IPS-NIHi7 (cell line): ENCODE results near the gene EIF4G2.

Experiments used
- DNase-seq: peaks from one replicate; pipeline ENCODE4 v3.0.0; 2012; ENCODE audit warnings: mixed read lengths; ENCODE audit errors: extremely low spot score

The EIF4G2 gene

DNA sequence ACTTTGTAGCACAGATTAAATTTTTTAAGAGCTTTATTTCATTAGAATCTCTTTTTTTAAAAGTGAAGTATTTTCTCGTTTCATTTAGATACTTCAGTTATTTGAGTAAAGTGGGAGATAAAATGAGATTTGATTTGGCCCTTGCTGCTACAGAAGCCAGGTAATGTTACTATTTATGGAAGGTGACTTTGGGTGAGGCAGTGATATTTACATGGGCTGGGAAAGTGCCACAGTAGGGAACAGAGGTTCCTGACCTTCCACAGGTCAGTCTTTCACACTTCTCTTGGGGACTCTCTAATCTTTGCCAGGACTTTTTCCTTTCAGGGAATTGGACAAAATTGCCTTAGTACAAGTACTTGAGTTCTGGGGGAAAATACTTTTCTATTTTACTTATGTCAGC, 37.3 kb downstream of the EIF4G2 start:
- no peak for DNase-seq

- peak; percentile 73 for DNase-seq
Measured at GRCh38 chr11:10770626-10771254, 38.0 kb downstream of the EIF4G2 start.

- no peak for DNase-seq
Measured at GRCh38 chr11:10764412-10764811, 44.3 kb downstream of the EIF4G2 start.

DNA sequence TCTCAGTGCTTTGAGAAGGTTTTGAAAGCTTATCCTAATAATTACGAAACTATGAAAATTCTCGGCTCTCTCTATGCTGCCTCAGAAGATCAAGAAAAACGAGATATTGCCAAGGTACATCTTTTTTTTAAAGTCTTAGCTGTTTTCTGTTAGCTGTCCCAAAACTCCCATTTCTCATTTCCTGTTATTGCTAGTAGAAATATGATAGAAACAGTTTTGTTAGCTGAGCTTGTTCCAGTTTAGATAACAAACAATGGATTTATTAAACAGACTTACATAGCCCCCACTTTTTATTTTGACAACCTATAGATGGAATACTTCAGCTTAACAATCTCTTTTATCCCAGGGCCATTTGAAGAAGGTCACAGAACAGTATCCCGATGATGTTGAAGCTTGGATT, 45.0 kb downstream of the EIF4G2 start:
- DNase-seq: no peak

- DNase-seq: no peak
Measured at GRCh38 chr11:10762913-10763421, 45.8 kb downstream of the EIF4G2 start.

- DNase-seq: no peak
Measured at GRCh38 chr11:10762185-10762584, 46.5 kb downstream of the EIF4G2 start.

DNA sequence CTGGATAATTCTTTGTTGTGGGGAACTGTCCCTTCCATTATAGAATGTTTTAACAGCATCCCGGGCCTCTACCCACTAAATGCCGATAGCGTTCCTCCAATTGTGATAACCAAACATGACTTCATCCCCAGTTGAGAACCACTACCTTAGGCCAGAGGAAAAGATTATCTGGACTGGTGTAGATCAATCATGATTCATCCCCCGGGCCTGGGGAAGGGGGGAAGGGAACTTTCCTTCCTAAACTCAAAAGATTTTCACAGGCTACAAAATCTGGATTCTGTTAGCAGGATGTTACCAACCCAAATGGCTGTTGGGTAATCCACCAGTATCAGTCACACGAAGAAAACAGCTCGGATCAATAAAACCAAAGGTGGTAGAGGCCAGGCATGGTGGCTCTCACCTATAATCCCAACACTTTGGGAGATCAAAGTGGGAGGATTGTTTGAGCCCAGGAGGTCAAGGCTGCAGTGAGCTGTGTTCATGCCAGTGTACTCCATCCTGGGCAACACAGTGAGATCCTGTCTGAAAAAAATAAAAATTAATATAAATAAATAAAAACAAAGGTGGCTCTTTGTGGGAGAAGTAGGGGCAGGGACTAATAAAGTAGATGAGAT, 47.5 kb downstream of the EIF4G2 start:
- no peak for DNase-seq

GRCh38 chr11:10758957-10759356, 49.8 kb downstream of the EIF4G2 start:
- no peak for DNase-seq

- no peak for DNase-seq
Measured at GRCh38 chr11:10752486-10752885, 56.2 kb downstream of the EIF4G2 start.

GRCh38 chr11:10752061-10752460, 56.7 kb downstream of the EIF4G2 start:
- no peak for DNase-seq

DNA sequence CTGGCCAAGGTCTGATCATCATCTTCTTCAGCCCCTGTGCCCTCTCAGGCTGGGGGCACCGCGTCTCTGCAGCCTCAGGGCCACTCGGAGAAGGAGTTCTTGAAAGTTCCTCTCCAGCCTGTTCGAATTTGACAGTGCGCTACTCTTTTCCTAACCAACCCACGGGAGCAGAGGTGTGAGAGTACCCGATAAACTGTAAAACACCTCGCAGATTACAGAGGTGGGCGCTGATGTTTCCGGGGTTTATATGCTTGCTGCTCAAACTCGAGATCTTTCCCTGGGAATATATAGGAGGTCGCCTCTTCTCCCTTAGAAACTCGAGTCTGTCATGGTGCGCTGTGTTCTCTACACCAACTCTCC, 57.2 kb downstream of the EIF4G2 start:
- DNase-seq: peak; percentile 13

DNA sequence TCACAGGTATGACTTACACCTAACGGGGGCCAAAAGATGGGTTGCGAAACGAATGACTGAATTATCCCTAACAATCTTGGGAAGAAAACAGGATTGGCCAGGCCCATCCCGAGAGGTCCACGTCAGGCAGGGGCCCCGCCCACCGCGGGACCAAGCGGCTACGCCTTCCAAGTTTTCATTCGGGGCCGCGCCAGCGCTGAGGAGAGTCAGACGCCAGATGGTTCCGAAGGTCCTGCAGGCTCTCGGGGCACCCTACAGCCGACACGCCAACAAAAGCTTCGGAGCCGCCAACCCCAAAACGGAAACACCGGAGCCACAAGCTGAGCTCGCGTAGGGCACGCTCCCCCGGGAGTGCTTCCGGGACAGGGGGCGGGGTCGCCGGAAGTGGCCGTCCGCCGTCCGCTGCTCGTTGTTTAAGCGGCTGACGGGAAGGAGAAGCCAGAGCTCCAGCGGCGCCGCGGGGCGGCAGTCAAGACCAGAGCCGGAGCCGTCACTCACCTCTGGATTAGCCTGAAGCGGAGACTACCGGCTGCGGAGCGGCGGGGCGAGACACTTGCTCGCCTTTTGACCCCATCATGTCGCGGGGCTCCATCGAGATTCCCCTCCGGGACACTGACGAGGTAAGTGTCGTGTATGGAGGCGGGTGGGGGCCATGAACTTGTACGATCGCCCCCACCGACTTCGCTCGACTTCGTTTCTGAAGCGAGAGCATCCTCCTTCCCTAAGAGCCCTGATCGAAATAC, 57.7 kb downstream of the EIF4G2 start, which contains the start of gene CTR9:
Gene CTR9, plus strand, starts transcription at position 409 of the 743 bp plus-strand sequence. Its CDS starts 167 bp downstream, at position 576.
- DNase-seq: peak; percentile 89

DNA sequence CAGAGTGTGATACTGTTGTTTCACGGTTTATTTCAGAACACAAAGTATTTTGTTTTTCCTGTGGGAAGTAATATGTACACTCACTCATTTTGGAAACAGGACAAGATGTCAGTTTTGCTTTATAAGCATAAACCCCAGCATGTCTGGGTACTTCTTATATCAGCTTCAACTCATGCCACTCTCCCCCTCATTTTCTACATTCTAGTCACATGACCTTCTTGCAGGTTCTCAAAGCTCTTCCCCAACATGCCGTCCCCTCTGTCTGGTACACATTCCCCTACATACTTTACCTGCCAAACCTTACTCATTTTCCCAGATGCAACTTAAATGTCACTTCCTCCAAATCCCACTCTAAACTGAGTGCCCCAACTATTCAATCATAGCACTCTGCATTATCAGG, 59.2 kb downstream of the EIF4G2 start:
- DNase-seq: no peak

DNA sequence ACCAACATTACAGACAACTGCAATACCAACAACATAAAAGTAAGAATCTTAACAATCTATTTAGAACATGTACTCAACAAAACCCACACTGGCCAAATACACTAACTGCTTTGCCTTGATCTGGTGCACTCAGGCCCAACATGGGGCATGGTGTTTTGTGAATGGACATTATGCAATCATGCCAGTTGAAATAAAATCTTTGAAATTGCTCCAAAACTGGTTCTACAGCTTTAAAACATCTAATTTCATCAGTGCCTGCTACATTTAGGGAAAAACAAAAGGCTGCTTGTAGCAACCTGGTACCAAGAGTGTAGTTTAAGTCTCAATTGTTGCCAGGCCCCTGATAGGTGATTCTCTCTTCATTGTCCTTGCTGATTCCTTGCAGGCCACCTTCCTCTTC, 61.0 kb downstream of the EIF4G2 start:
- no peak for DNase-seq
